GM12878 (cell line): ENCODE results near the gene TDRD12. TPM values are rescaled to one million over a fixed set of nuclear protein-coding genes. Genes with fewer than 3 reads are reported as not detected.

ENCODE experiments used
- ATAC-seq: fragments of 200-7000 bp; cut with Tn5 transposase; 3 replicates; pipeline ENCODE4 v1.9.1; 2020; ENCODE audit warnings: mild to moderate bottlenecking, moderate library complexity
- BruUV-seq: library from RNA; stranded (reverse); fragments of 400-500 nt; replicated peaks from 2 replicates; lab custom pipeline; 2021; lab: Mats Ljungman, UMichigan
- CTCF ChIA-PET: fragments of 300-600 bp; sonication (Branson Sonifier 250); formaldehyde crosslinking; extraction: SDS; loops from one replicate; lab custom pipeline; 2021; ENCODE audit warnings: inconsistent platforms; lab: Yijun Ruan, JAX
- POLR2A ChIA-PET: fragments of 350-600 bp; formaldehyde crosslinking; extraction: SDS; loops from one replicate; lab custom pipeline; 2021; ENCODE audit warnings: inconsistent platforms; lab: Charles Lee
- RAD21 ChIA-PET: fragments of 300-600 bp; sonication (Branson Sonifier 250); formaldehyde crosslinking; loops from one replicate; lab custom pipeline; 2023; ENCODE audit warnings: antibody characterized with exemption; ENCODE audit not compliant: unreplicated experiment; lab: Charles Lee
- SMC1A ChIA-PET: fragments of 300-600 bp; sonication (Branson Sonifier 250); formaldehyde crosslinking; loops from one replicate; lab custom pipeline; 2023; ENCODE audit not compliant: unreplicated experiment, uncharacterized antibody; lab: Charles Lee
- DNase-seq: peaks from one replicate; pipeline ENCODE4 v3.0.0-alpha.2; 2011; ENCODE audit warnings: low read depth, low spot score
- FAIRE-seq: peaks from 3 replicates; lab custom pipeline; 2011; peaks lifted over from hg19 to GRCh38; lab: Jason Lieb, UNC
- H2AFZ ChIP-seq: 2 replicates; pipeline ENCODE4 v1.6.0; 2011; ENCODE audit warnings: low read depth, low read length, control low read depth; ENCODE audit not compliant: control insufficient read depth
- H3K27ac ChIP-seq: 2 replicates; pipeline ENCODE4 v1.5.1; 2011; ENCODE audit warnings: control low read depth; ENCODE audit not compliant: control insufficient read depth, insufficient read depth
- H3K27me3 ChIP-seq, 2 experiments: replicated peaks in 1 of 2; 2 replicates each; pipeline versions ENCODE4 v1.6.0 to v1.6.1; 2011; ENCODE audit warnings: low read length in 1 of 2; ENCODE audit not compliant: control insufficient read depth in 2 of 2, insufficient read depth in 2 of 2
- H3K36me3 ChIP-seq, 2 experiments: 2 replicates each; pipeline ENCODE4 v1.5.1; 2011; ENCODE audit warnings: low read length in 1 of 2; ENCODE audit not compliant: control insufficient read depth in 2 of 2, insufficient read depth in 2 of 2
- H3K4me1 ChIP-seq: 2 replicates; pipeline ENCODE4 v1.6.1; 2011; ENCODE audit warnings: mild to moderate bottlenecking, low read length, moderate library complexity, mixed read lengths; ENCODE audit not compliant: control insufficient read depth, insufficient read depth
- H3K4me2 ChIP-seq: 2 replicates; pipeline ENCODE4 v1.6.0; 2011; ENCODE audit warnings: control low read depth; ENCODE audit not compliant: control insufficient read depth, insufficient read depth
- H3K4me3 ChIP-seq: fragments of 200-600 bp; sonication (generic); 2 replicates; pipeline ENCODE4 v1.5.1; 2016
- H3K79me2 ChIP-seq: 2 replicates; pipeline ENCODE4 v1.6.0; 2011; ENCODE audit warnings: low read length; ENCODE audit not compliant: control insufficient read depth, insufficient read depth
- H3K9ac ChIP-seq: 2 replicates; pipeline ENCODE4 v1.8.0; 2011; ENCODE audit warnings: low read length, control low read depth, mixed read lengths; ENCODE audit not compliant: control insufficient read depth, insufficient read depth
- H3K9me3 ChIP-seq: replicated peaks from 3 replicates; pipeline ENCODE4 v1.5.1; 2011; ENCODE audit warnings: mild to moderate bottlenecking, low read length; ENCODE audit not compliant: control insufficient read depth, insufficient read depth
- H4K20me1 ChIP-seq: 2 replicates; pipeline ENCODE4 v1.6.0; 2011; ENCODE audit not compliant: control insufficient read depth, insufficient read depth
- CBFB ChIP-seq: IDR thresholded peaks from 2 replicates; pipeline ENCODE4 v1.6.1; 2016; ENCODE audit warnings: antibody characterized with exemption, low read depth
- EZH2 ChIP-seq: IDR thresholded peaks from 2 replicates; pipeline ENCODE4 v1.6.1; 2012; ENCODE audit warnings: low read depth, mild to moderate bottlenecking, control low read depth, inconsistent platforms, low read length, borderline replicate concordance; ENCODE audit not compliant: control insufficient read depth
- FOS ChIP-seq: IDR thresholded peaks from 3 replicates; pipeline ENCODE4 v1.6.1; 2011; ENCODE audit warnings: borderline replicate concordance; ENCODE audit not compliant: insufficient read length; ENCODE audit errors: extremely low read depth
- IKZF1 ChIP-seq: fragments of 450-650 bp; conservative IDR thresholded peaks from 2 replicates; pipeline ENCODE4 v1.6.1; 2017; ENCODE audit warnings: antibody characterized with exemption, mild to moderate bottlenecking
- MTA2 ChIP-seq: fragments of 450-650 bp; IDR thresholded peaks from 2 replicates; pipeline ENCODE4 v1.6.1; 2016; ENCODE audit warnings: low read depth, mild to moderate bottlenecking, moderate library complexity
- MYB ChIP-seq: fragments of 150-350 bp; IDR thresholded peaks from 2 replicates; pipeline ENCODE4 v1.6.1; 2014; ENCODE audit warnings: mild to moderate bottlenecking, low read depth, low read length, borderline replicate concordance
- POLR2AphosphoS2 ChIP-seq: IDR thresholded peaks from 2 replicates; pipeline ENCODE4 v1.6.1; 2011; ENCODE audit warnings: low read depth, mild to moderate bottlenecking, low read length, improper control_type of control experiment, moderate library complexity
- RCOR1 ChIP-seq: conservative IDR thresholded peaks from 2 replicates; pipeline ENCODE4 v1.6.1; 2012; ENCODE audit warnings: low read depth, low read length, improper control_type of control experiment
- ZBED1 ChIP-seq: IDR thresholded peaks from 2 replicates; pipeline ENCODE4 v1.6.1; 2016; ENCODE audit warnings: borderline replicate concordance
- ZZZ3 ChIP-seq: IDR thresholded peaks from 2 replicates; pipeline ENCODE4 v1.6.1; 2011; ENCODE audit warnings: low read depth; ENCODE audit not compliant: control insufficient read depth, insufficient read length
- WGBS: methylation state at CpG from one replicate; pipeline ENCODE4 v1.1.6; 2016; ENCODE audit warnings: low lambda C conversion rate; ENCODE audit not compliant: insufficient replicate concordance, insufficient coverage; ENCODE audit errors: missing lambda C conversion rate; 5-methylcytosine and 5-hydroxymethylcytosine counted together
- in situ Hi-C: fragments of 300-500 bp; cut with MboI; formaldehyde crosslinking; loops from 9 replicates; pipeline ENCODE4 v1.14.3; 2018; ENCODE audit warnings: mixed read lengths
- intact Hi-C: fragments of 100-400 bp; cut with micrococcal nuclease; formaldehyde crosslinking; loops from one replicate; pipeline ENCODE4 v1.14.2; 2022; ENCODE audit not compliant: unreplicated experiment
- polyA plus RNA-seq, 11 experiments: library from polyadenylated mRNA; depleted of rRNA in 4 of 11; unstranded in 6 of 11; stranded (reverse) in 5 of 11; fragments of >200 nt; fragmentation: Nextera tagmentation in 4 of 11; fragmentation: Illumina TruSeq in 1 of 11; extraction: Ambion mirVana in 4 of 11; extraction: Trizol in 1 of 11; gene quantifications; 1 replicate in 1 of 11; 2 replicates in 10 of 11; pipeline versions ENCODE4 v1.2.1 to v1.2.3, GENCODE V29; 2011 to 2016; ENCODE audit warnings: inconsistent platforms in 2 of 11, missing spikeins in 2 of 11, low read depth in 1 of 11
- total RNA-seq, 4 experiments: library from RNA; depleted of rRNA in 3 of 4; stranded (reverse); fragments of >200 nt in 3 of 4; fragmentation: Illumina TruSeq in 1 of 4; extraction: Trizol in 1 of 4; gene quantifications; 2 replicates each; pipeline versions ENCODE4 v1.2.1 to v1.2.3, GENCODE V29; 2013 to 2021
- TF ChIP-seq, protein P1 (sequence below): IDR thresholded peaks from 2 replicates; pipeline ENCODE4 v1.6.1; 2012; ENCODE audit warnings: mild to moderate bottlenecking, low read depth, low read length
- TF ChIP-seq, protein P2 (sequence below): fragments of 450-650 bp; formaldehyde crosslinking; IDR thresholded peaks from 2 replicates; pipeline ENCODE4 v1.5.0; 2022; ENCODE audit warnings: mild to moderate bottlenecking, missing genetic modification characterization

The TDRD12 gene
- total and polyA plus RNA-seq, 10 of the 15 experiments (the other 5 are each of a cell fraction or from before 2014, with no cell fraction given), result 0.08 to 0.15 TPM; not detected in 8

DNA sequence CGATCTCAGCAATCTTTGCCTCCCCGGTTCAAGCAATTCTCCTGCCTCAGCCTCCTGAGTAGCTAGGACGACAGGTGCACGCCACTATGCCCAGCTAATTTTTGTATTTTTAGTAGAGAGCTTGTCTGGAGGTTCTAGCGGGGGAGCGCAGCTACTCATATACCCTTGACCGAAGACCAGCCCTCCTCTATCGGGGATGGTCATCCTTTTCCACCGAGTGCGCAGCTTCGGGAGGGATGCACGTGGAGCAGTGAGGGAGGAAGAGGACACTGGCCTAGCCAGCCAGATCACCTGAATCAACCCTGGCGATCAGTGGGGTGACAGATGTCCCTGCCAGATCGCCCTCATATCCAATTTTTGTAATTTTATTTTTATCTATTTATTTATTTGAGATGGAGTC, 143.2 kb downstream of the TDRD12 start:
- CTCF ChIA-PET, result no interaction called here
- BruUV-seq, result no TSS peak

More for the DNA sequence above, 143.2 kb downstream of the TDRD12 start:
- no peaks in the 10 kb centered on the region for H3K27me3 ChIP-seq
- no peak for FAIRE-seq
- intact Hi-C loops (no loop called here), in situ Hi-C loops (no loop called here)
- POLR2A ChIA-PET, result no interaction called here
- TF ChIP-seq POLR2AphosphoS2 (no peak), ZBED1 (no peak), FOS (no peak), CBFB (no peak), EZH2 (no peak), RCOR1 (no peak), IKZF1 (no peak), ZZZ3 (no peak), MTA2 (no peak), MYB (no peak)
- TF ChIP-seq, protein P1, sequence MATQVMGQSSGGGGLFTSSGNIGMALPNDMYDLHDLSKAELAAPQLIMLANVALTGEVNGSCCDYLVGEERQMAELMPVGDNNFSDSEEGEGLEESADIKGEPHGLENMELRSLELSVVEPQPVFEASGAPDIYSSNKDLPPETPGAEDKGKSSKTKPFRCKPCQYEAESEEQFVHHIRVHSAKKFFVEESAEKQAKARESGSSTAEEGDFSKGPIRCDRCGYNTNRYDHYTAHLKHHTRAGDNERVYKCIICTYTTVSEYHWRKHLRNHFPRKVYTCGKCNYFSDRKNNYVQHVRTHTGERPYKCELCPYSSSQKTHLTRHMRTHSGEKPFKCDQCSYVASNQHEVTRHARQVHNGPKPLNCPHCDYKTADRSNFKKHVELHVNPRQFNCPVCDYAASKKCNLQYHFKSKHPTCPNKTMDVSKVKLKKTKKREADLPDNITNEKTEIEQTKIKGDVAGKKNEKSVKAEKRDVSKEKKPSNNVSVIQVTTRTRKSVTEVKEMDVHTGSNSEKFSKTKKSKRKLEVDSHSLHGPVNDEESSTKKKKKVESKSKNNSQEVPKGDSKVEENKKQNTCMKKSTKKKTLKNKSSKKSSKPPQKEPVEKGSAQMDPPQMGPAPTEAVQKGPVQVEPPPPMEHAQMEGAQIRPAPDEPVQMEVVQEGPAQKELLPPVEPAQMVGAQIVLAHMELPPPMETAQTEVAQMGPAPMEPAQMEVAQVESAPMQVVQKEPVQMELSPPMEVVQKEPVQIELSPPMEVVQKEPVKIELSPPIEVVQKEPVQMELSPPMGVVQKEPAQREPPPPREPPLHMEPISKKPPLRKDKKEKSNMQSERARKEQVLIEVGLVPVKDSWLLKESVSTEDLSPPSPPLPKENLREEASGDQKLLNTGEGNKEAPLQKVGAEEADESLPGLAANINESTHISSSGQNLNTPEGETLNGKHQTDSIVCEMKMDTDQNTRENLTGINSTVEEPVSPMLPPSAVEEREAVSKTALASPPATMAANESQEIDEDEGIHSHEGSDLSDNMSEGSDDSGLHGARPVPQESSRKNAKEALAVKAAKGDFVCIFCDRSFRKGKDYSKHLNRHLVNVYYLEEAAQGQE, result no peak
- TF ChIP-seq, protein P2, sequence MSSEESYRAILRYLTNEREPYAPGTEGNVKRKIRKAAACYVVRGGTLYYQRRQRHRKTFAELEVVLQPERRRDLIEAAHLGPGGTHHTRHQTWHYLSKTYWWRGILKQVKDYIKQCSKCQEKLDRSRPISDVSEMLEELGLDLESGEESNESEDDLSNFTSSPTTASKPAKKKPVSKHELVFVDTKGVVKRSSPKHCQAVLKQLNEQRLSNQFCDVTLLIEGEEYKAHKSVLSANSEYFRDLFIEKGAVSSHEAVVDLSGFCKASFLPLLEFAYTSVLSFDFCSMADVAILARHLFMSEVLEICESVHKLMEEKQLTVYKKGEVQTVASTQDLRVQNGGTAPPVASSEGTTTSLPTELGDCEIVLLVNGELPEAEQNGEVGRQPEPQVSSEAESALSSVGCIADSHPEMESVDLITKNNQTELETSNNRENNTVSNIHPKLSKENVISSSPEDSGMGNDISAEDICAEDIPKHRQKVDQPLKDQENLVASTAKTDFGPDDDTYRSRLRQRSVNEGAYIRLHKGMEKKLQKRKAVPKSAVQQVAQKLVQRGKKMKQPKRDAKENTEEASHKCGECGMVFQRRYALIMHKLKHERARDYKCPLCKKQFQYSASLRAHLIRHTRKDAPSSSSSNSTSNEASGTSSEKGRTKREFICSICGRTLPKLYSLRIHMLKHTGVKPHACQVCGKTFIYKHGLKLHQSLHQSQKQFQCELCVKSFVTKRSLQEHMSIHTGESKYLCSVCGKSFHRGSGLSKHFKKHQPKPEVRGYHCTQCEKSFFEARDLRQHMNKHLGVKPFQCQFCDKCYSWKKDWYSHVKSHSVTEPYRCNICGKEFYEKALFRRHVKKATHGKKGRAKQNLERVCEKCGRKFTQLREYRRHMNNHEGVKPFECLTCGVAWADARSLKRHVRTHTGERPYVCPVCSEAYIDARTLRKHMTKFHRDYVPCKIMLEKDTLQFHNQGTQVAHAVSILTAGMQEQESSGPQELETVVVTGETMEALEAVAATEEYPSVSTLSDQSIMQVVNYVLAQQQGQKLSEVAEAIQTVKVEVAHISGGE (CRISPR knock-in tag), result no peak
- no peak overlapping the region for H3K4me3 ChIP-seq
- H3K79me2 ChIP-seq, result no peaks in the 10 kb centered on the region
- RAD21 ChIA-PET, result no interaction called here
- no peaks in the 10 kb centered on the region for H3K9me3 ChIP-seq
- ATAC-seq, result no peak
- H3K9ac ChIP-seq, result no peak overlapping the region
- no peak overlapping the region for H3K4me2 ChIP-seq
- SMC1A ChIA-PET, result no interaction called here
- no peak for DNase-seq
- H2AFZ ChIP-seq, result no peak overlapping the region
- no peaks in the 10 kb centered on the region for H3K36me3 ChIP-seq
- H3K4me1 ChIP-seq, result no peaks in the 10 kb centered on the region
- H4K20me1 ChIP-seq, result no peaks in the 10 kb centered on the region
- no peak overlapping the region for H3K27ac ChIP-seq
- WGBS, result 64% methylated on average over 14 of the region's 14 CpGs
